Endothelial cell of umbilical vein (primary cell): Measurements from ENCODE around the gene GALNT12.

Experiments
- CTCF ChIP-seq, 2 donors: IDR thresholded peaks; 1 replicate in 1 of 2; 2 replicates in 1 of 2; pipeline ENCODE4 v1.5.1; 2011; ENCODE audit warnings: low read length in 2 of 2, mild to moderate bottlenecking in 2 of 2, moderate library complexity in 2 of 2, control low read depth in 1 of 2, inconsistent platforms in 1 of 2, low read depth in 1 of 2; ENCODE audit not compliant: insufficient read depth in 1 of 2; ENCODE audit errors: extremely low read depth in 1 of 2
- EZH2 ChIP-seq: IDR thresholded peaks from 2 replicates; pipeline ENCODE4 v1.6.1; 2012; ENCODE audit warnings: borderline replicate concordance, low read depth, mild to moderate bottlenecking, moderate library complexity, low read length, inconsistent platforms; ENCODE audit not compliant: severe bottlenecking

- TF ChIP-seq CTCF (IDR thresholded peaks at IDR 0.05; ENCODE audit: extremely low read depth in 1 of 2, insufficient read depth in 1 of 2, low read depth in 1 of 2, low read length in 2 of 2) = no peak
- no peak for TF ChIP-seq EZH2
Observed at GRCh38 chr9:98882569-98882923, 75.1 kb downstream of the GALNT12 start.
